K562 (cell line): ENCODE measurements around the gene PSMC3IP. TPM values are rescaled to one million over a fixed set of nuclear protein-coding genes. Genes with fewer than 3 reads are reported as not detected.

ENCODE experiments used
- ARHGAP35 ChIP-seq: fragments of 450-650 bp; IDR thresholded peaks from 2 replicates; pipeline ENCODE4 v1.6.1; 2018; ENCODE audit not compliant: partially characterized antibody
- CBX8 ChIP-seq: fragments of 200-600 bp; sonication (generic); IDR thresholded peaks from 2 replicates; pipeline ENCODE4 v1.6.1; 2012; ENCODE audit warnings: borderline replicate concordance, mixed run types, low read depth, mild to moderate bottlenecking, moderate library complexity, mixed read lengths, low read length, control low read depth, inconsistent platforms; ENCODE audit not compliant: poor library complexity, severe bottlenecking; ENCODE audit errors: extremely low read depth
- ELF4 ChIP-seq: fragments of 450-650 bp; formaldehyde crosslinking; IDR thresholded peaks from 2 replicates; pipeline ENCODE4 v1.4.0; 2022; ENCODE audit warnings: missing genetic modification characterization
- FOXA1 ChIP-seq: fragments of 450-650 bp; IDR thresholded peaks from 2 replicates; pipeline ENCODE4 v1.6.1; 2016; ENCODE audit warnings: mild to moderate bottlenecking, borderline replicate concordance
- FOXA3 ChIP-seq, 2 experiments: fragments of 450-650 bp in 1 of 2; sonication (generic) in 1 of 2; formaldehyde crosslinking; IDR thresholded peaks in 1 of 2; conservative IDR thresholded peaks in 1 of 2; 2 replicates each; pipeline versions ENCODE4 v1.4.0 to v1.8.0; 2020 to 2022; ENCODE audit warnings: mild to moderate bottlenecking in 2 of 2, missing genetic modification reagents in 1 of 2
- HDAC1 ChIP-seq, 2 experiments: fragments of 450-650 bp; IDR thresholded peaks; 2 replicates each; pipeline ENCODE4 v1.6.1; 2016 to 2017; ENCODE audit warnings: inconsistent platforms in 1 of 2, mild to moderate bottlenecking in 1 of 2, moderate library complexity in 1 of 2
- HDAC2 ChIP-seq: fragments of 450-650 bp; IDR thresholded peaks from 2 replicates; pipeline ENCODE4 v1.6.1; 2016; ENCODE audit warnings: mild to moderate bottlenecking
- LARP7 ChIP-seq: fragments of 450-650 bp; IDR thresholded peaks from 2 replicates; pipeline ENCODE4 v1.6.1; 2016
- STAG1 ChIP-seq: sonication (generic); formaldehyde crosslinking; IDR thresholded peaks from 2 replicates; pipeline ENCODE4 v1.5.0; 2020; ENCODE audit warnings: missing genetic modification reagents, borderline replicate concordance
- TAF7 ChIP-seq: fragments of 450-650 bp; IDR thresholded peaks from 2 replicates; pipeline ENCODE4 v1.6.1; 2016; ENCODE audit warnings: missing genetic modification characterization, missing compliant biosample characterization
- ZBTB8A ChIP-seq: fragments of 450-650 bp; IDR thresholded peaks from 2 replicates; pipeline ENCODE4 v1.6.1; 2018; ENCODE audit warnings: mild to moderate bottlenecking, moderate library complexity; ENCODE audit not compliant: partially characterized antibody
- ZNF184 ChIP-seq: sonication (generic); formaldehyde crosslinking; IDR thresholded peaks from 2 replicates; pipeline ENCODE4 v1.5.0; 2020; ENCODE audit warnings: missing genetic modification reagents
- ZNF324 ChIP-seq: fragments of 250-450 bp; sonication (Bioruptor Pico); IDR thresholded peaks from 2 replicates; pipeline ENCODE4 v1.4.0; 2020; ENCODE audit warnings: mild to moderate bottlenecking
- ZNF583 ChIP-seq: fragments of 250-450 bp; sonication (Bioruptor Pico); IDR thresholded peaks from 2 replicates; pipeline ENCODE4 v1.4.0; 2020
- ZNF584 ChIP-seq: fragments of 200-800 bp; sonication (Bioruptor generic); IDR thresholded peaks from 2 replicates; pipeline ENCODE4 v1.6.1; 2016; ENCODE audit warnings: low read depth, mild to moderate bottlenecking, missing genetic modification characterization, missing compliant biosample characterization
- ZNF696 ChIP-seq: fragments of 250-450 bp; sonication (Bioruptor Pico); conservative IDR thresholded peaks from 2 replicates; pipeline ENCODE4 v1.4.0; 2020; ENCODE audit warnings: mild to moderate bottlenecking, moderate library complexity
- ZNF778 ChIP-seq: fragments of 450-650 bp; formaldehyde crosslinking; IDR thresholded peaks from 2 replicates; pipeline ENCODE4 v1.4.0; 2020; ENCODE audit warnings: mild to moderate bottlenecking, moderate library complexity
- polyA plus RNA-seq, 8 experiments: library from polyadenylated mRNA; depleted of rRNA in 4 of 8; stranded (reverse) in 5 of 8; unstranded in 3 of 8; fragments of >200 nt; fragmentation: Nextera tagmentation in 2 of 8; fragmentation: Illumina TruSeq in 1 of 8; extraction: Ambion mirVana in 2 of 8; extraction: Trizol in 1 of 8; gene quantifications; 2 replicates each; pipeline versions ENCODE4 v1.2.1 to v1.2.3, GENCODE V29; 2011 to 2014; ENCODE audit warnings: inconsistent platforms in 1 of 8, missing spikeins in 1 of 8
- total RNA-seq, 7 experiments: library from RNA; depleted of rRNA in 6 of 7; stranded (reverse); fragments of >200 nt in 6 of 7; fragmentation: Illumina TruSeq in 2 of 7; extraction: Trizol in 2 of 7; gene quantifications; 2 replicates each; pipeline versions ENCODE4 v1.2.1 to v1.2.3, GENCODE V29; 2011 to 2021; ENCODE audit warnings: low replicate concordance in 1 of 7
- TF ChIP-seq, protein P1 (sequence below): sonication (generic); formaldehyde crosslinking; IDR thresholded peaks from 2 replicates; pipeline ENCODE4 v1.8.0; 2023; ENCODE audit warnings: mild to moderate bottlenecking, missing genetic modification reagents
- TF ChIP-seq, protein P2 (sequence below): sonication (generic); formaldehyde crosslinking; IDR thresholded peaks from 2 replicates; pipeline ENCODE4 v1.8.1; 2022; ENCODE audit warnings: missing genetic modification reagents
- TF ChIP-seq, protein P3 (sequence below): fragments of 250-450 bp; sonication (Bioruptor Pico); IDR thresholded peaks from 2 replicates; pipeline ENCODE4 v1.4.0; 2020; ENCODE audit warnings: mild to moderate bottlenecking, moderate library complexity

Gene PSMC3IP
- total and polyA plus RNA-seq, 9 of the 15 experiments (the other 6 are each of a cell fraction or from before 2014, with no cell fraction given), result 13.8 to 65.6 (median 32.8) TPM

DNA sequence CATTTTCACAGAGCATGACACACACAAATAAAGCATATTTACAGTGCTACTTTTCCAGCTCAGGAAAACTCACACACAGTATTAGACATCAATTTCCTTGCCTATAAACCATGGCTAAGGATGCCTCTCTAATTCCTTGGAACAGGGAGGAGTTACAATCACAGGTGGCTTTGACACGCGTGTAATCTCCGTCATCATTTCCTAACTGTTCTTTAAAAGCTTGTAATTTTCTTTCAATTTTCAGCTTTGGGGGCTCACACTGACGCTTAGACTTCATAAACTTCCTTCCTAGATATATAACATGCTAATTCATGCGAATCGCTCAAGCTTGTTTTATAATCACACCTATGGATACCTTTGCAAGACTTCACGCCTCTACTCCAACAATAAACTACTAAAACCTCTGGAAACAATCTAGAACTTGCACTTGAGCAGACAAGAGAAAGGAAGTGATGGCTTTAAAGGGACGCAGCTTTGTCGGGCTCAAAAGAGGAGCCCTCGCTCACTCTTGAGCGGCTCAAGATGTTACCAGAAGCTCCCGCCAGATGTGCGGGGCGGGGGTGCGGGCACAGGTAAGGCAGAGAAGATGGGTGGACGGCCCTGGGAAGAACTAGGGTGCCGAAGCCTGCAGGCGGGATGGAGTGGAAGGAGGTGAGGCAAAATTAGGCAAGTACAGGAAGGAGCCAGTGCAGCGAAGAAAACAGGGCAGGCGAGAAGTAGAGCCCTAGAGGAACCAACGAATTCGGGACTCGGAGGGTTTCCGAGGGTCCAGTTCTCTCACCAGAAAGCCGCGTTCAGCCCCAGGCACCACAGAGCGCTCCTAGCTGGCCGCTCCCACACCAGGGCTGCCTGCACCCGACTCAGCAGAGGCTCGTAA, 31.0 kb upstream of the PSMC3IP start (continued):
- TF ChIP-seq, protein P1, sequence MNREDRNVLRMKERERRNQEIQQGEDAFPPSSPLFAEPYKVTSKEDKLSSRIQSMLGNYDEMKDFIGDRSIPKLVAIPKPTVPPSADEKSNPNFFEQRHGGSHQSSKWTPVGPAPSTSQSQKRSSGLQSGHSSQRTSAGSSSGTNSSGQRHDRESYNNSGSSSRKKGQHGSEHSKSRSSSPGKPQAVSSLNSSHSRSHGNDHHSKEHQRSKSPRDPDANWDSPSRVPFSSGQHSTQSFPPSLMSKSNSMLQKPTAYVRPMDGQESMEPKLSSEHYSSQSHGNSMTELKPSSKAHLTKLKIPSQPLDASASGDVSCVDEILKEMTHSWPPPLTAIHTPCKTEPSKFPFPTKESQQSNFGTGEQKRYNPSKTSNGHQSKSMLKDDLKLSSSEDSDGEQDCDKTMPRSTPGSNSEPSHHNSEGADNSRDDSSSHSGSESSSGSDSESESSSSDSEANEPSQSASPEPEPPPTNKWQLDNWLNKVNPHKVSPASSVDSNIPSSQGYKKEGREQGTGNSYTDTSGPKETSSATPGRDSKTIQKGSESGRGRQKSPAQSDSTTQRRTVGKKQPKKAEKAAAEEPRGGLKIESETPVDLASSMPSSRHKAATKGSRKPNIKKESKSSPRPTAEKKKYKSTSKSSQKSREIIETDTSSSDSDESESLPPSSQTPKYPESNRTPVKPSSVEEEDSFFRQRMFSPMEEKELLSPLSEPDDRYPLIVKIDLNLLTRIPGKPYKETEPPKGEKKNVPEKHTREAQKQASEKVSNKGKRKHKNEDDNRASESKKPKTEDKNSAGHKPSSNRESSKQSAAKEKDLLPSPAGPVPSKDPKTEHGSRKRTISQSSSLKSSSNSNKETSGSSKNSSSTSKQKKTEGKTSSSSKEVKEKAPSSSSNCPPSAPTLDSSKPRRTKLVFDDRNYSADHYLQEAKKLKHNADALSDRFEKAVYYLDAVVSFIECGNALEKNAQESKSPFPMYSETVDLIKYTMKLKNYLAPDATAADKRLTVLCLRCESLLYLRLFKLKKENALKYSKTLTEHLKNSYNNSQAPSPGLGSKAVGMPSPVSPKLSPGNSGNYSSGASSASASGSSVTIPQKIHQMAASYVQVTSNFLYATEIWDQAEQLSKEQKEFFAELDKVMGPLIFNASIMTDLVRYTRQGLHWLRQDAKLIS (CRISPR knock-in tag), result no peak
- TF ChIP-seq, protein P2, sequence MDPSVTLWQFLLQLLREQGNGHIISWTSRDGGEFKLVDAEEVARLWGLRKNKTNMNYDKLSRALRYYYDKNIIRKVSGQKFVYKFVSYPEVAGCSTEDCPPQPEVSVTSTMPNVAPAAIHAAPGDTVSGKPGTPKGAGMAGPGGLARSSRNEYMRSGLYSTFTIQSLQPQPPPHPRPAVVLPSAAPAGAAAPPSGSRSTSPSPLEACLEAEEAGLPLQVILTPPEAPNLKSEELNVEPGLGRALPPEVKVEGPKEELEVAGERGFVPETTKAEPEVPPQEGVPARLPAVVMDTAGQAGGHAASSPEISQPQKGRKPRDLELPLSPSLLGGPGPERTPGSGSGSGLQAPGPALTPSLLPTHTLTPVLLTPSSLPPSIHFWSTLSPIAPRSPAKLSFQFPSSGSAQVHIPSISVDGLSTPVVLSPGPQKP (CRISPR knock-in tag), result no peak
- TF ChIP-seq STAG1 (CRISPR knock-in tag), result no peak
- no peak for TF ChIP-seq ZNF184 (CRISPR knock-in tag)
- TF ChIP-seq, protein P3, sequence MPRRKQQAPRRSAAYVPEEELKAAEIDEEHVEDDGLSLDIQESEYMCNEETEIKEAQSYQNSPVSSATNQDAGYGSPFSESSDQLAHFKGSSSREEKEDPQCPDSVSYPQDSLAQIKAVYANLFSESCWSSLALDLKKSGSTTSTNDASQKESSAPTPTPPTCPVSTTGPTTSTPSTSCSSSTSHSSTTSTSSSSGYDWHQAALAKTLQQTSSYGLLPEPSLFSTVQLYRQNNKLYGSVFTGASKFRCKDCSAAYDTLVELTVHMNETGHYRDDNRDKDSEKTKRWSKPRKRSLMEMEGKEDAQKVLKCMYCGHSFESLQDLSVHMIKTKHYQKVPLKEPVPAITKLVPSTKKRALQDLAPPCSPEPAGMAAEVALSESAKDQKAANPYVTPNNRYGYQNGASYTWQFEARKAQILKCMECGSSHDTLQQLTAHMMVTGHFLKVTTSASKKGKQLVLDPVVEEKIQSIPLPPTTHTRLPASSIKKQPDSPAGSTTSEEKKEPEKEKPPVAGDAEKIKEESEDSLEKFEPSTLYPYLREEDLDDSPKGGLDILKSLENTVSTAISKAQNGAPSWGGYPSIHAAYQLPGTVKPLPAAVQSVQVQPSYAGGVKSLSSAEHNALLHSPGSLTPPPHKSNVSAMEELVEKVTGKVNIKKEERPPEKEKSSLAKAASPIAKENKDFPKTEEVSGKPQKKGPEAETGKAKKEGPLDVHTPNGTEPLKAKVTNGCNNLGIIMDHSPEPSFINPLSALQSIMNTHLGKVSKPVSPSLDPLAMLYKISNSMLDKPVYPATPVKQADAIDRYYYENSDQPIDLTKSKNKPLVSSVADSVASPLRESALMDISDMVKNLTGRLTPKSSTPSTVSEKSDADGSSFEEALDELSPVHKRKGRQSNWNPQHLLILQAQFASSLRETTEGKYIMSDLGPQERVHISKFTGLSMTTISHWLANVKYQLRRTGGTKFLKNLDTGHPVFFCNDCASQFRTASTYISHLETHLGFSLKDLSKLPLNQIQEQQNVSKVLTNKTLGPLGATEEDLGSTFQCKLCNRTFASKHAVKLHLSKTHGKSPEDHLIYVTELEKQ, result no peak
- TF ChIP-seq LARP7, result no peak
- TF ChIP-seq HDAC2, result peak; percentile 62; the same call in 1 of the 2 replicates
- peak in 1 of 2 experiments; percentile 74; a peak in 1 of 4 replicates for TF ChIP-seq HDAC1 (IDR thresholded peaks at IDR 0.05)
- TF ChIP-seq TAF7 (tag), result no peak
- TF ChIP-seq ZNF324 (CRISPR knock-in tag), result no peak
- TF ChIP-seq ZNF778 (CRISPR knock-in tag), result no peak
- no peak for TF ChIP-seq ZNF583 (CRISPR knock-in tag)
- no peak for TF ChIP-seq ZBTB8A
- no peak for TF ChIP-seq ZNF584 (CRISPR knock-in tag)
- no peak for TF ChIP-seq CBX8
- TF ChIP-seq ZNF696 (CRISPR knock-in tag), result no peak
- TF ChIP-seq FOXA1, result no peak
- no peak for TF ChIP-seq ARHGAP35
- TF ChIP-seq ELF4 (CRISPR knock-in tag), result no peak
- TF ChIP-seq FOXA3 (CRISPR knock-in tag; conservative IDR thresholded peaks at IDR 0.05 in 1 of 2, IDR thresholded peaks at IDR 0.05 in 1 of 2), result no peak
